Bladder microvascular endothelial cell (primary cell): ENCODE results near the gene RPA4. TPM values are rescaled to one million over a fixed set of nuclear protein-coding genes. Genes with fewer than 3 reads are reported as not detected.

Source experiments
- total RNA-seq: library from RNA; depleted of rRNA; stranded (reverse); fragments of >200 nt; gene quantifications from 2 replicates; pipeline ENCODE4 v1.2.3, GENCODE V29; 2014

Gene RPA4
- total RNA-seq = 1.3 and 4.7 TPM in 2 replicates

GRCh38 chrX:96883608-96884007 lies at the start of gene RPA4:
Gene RPA4, plus strand, starts transcription at chrX:96883908. Its CDS starts 403 bp downstream, at chrX:96884311.

Other genes starting within 250 kb of the RPA4 start
- 19.4 and 30.8 TPM in 2 replicates for gene DIAPH2, start 199.1 kb upstream of the RPA4 start, total RNA-seq